Osteoblast (primary cell): ENCODE results near the gene NUCKS1. TPM values are rescaled to one million over a fixed set of nuclear protein-coding genes. Genes with fewer than 3 reads are reported as not detected.

Experiments
- DNase-seq: peaks from one replicate; pipeline ENCODE4 v3.0.0; 2011; ENCODE audit warnings: low spot score, mixed read lengths; ENCODE audit not compliant: insufficient read length; ENCODE audit errors: missing footprints
- H2AFZ ChIP-seq: 2 replicates; pipeline ENCODE4 v1.6.0; 2011; ENCODE audit warnings: mild to moderate bottlenecking, low read length
- H3K27ac ChIP-seq: 2 replicates; pipeline ENCODE4 v1.5.1; 2011; ENCODE audit warnings: mild to moderate bottlenecking, low read depth, low read length, moderate library complexity
- H3K27me3 ChIP-seq: 2 replicates; pipeline ENCODE4 v1.6.0; 2012; ENCODE audit warnings: mild to moderate bottlenecking, control low read depth, inconsistent platforms, low read length, moderate library complexity; ENCODE audit not compliant: insufficient read depth
- H3K36me3 ChIP-seq: 2 replicates; pipeline ENCODE4 v1.5.1; 2011; ENCODE audit warnings: mild to moderate bottlenecking, low read length, control low read depth, moderate library complexity; ENCODE audit not compliant: insufficient read depth
- H3K4me1 ChIP-seq: 2 replicates; pipeline ENCODE4 v1.5.1; 2011; ENCODE audit warnings: mild to moderate bottlenecking, low read length, control low read depth, moderate library complexity; ENCODE audit not compliant: insufficient read depth
- H3K4me2 ChIP-seq: 2 replicates; pipeline ENCODE4 v1.6.0; 2011; ENCODE audit warnings: mild to moderate bottlenecking, low read length; ENCODE audit not compliant: insufficient read depth
- H3K4me3 ChIP-seq: fragments of 200-600 bp; sonication (generic); 3 replicates; pipeline ENCODE4 v1.5.1; 2012; ENCODE audit warnings: mild to moderate bottlenecking, low read length, inconsistent platforms; ENCODE audit not compliant: insufficient read depth
- H3K79me2 ChIP-seq: 2 replicates; pipeline ENCODE4 v1.6.0; 2012; ENCODE audit warnings: mild to moderate bottlenecking, low read length, control low read depth, inconsistent platforms; ENCODE audit not compliant: insufficient read depth
- H3K9me3 ChIP-seq: 2 replicates; pipeline ENCODE4 v1.5.1; 2011; ENCODE audit warnings: low read depth, low read length, control low read depth
- H4K20me1 ChIP-seq: 2 replicates; pipeline ENCODE4 v1.6.0; 2012; ENCODE audit warnings: mild to moderate bottlenecking, low read length, control low read depth; ENCODE audit not compliant: insufficient read depth
- total RNA-seq: library from RNA; depleted of rRNA; stranded (reverse); fragments of >200 nt; gene quantifications from 2 replicates; pipeline ENCODE4 v1.2.3, GENCODE V29; 2012
- TF ChIP-seq, protein P1 (sequence below): IDR thresholded peaks from 2 replicates; pipeline ENCODE4 v1.5.1; 2011; ENCODE audit warnings: mild to moderate bottlenecking, low read depth, low read length, moderate library complexity; ENCODE audit errors: extremely low read depth

NUCKS1 gene
- total RNA-seq, 1 donor, result 140 TPM

DNA sequence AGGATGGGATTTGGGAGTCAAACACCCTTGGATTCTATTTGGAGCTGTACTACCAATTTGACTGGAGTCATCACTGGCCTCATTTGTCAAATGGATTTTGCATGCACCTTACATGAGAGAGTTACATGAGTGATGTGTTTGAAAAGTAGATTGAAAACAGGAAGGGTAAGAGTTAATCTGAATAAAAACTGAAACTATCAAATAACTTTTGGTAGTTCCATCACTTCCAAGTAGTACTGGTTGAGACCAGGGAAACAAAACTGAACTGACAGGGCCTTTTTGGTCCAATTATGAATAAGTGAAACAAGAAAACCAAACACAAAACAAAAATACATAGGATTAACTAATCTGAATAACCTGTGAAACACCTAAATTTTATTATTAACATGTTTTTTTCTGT is 30.2 kb downstream of the NUCKS1 start:
- no peak overlapping the region for H3K4me2 ChIP-seq
- no peak overlapping the region for H2AFZ ChIP-seq
- H3K27ac ChIP-seq, result no peak overlapping the region
- H4K20me1 ChIP-seq, result peaks cover 2% of the 10 kb centered on the region
- peaks cover 78% of the 10 kb centered on the region for H3K36me3 ChIP-seq
- no peak for DNase-seq
- H3K79me2 ChIP-seq, result peaks cover 22% of the 10 kb centered on the region
- no peaks in the 10 kb centered on the region for H3K9me3 ChIP-seq
- no peak overlapping the region for H3K4me3 ChIP-seq
- H3K4me1 ChIP-seq, result no peaks in the 10 kb centered on the region
- H3K27me3 ChIP-seq, result no peaks in the 10 kb centered on the region
- TF ChIP-seq, protein P1, sequence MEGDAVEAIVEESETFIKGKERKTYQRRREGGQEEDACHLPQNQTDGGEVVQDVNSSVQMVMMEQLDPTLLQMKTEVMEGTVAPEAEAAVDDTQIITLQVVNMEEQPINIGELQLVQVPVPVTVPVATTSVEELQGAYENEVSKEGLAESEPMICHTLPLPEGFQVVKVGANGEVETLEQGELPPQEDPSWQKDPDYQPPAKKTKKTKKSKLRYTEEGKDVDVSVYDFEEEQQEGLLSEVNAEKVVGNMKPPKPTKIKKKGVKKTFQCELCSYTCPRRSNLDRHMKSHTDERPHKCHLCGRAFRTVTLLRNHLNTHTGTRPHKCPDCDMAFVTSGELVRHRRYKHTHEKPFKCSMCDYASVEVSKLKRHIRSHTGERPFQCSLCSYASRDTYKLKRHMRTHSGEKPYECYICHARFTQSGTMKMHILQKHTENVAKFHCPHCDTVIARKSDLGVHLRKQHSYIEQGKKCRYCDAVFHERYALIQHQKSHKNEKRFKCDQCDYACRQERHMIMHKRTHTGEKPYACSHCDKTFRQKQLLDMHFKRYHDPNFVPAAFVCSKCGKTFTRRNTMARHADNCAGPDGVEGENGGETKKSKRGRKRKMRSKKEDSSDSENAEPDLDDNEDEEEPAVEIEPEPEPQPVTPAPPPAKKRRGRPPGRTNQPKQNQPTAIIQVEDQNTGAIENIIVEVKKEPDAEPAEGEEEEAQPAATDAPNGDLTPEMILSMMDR, result no peak

DNA sequence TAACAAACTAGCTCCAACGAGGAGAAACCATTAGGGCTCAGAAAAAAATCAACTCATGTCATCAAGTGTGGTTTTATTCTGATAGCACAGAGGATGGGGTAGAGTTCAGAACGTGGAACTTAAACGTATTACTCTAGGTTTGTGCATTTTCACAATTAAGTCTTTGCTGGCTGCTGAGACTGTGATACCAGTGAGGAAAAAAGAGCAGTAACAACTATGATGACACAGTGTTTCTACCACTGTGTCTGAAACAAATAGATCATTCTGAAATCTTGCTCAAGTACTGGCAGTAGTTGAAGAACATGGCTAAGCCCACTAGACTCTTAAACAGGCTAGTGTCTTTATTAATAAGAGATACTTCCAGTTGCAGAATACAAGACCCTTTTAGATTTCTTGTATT is 31.0 kb downstream of the NUCKS1 start:
- no peak for DNase-seq
- H3K27me3 ChIP-seq, result no peaks in the 10 kb centered on the region
- H3K27ac ChIP-seq, result no peak overlapping the region
- peaks cover 2% of the 10 kb centered on the region for H4K20me1 ChIP-seq
- no peaks in the 10 kb centered on the region for H3K9me3 ChIP-seq
- peaks cover 14% of the 10 kb centered on the region for H3K79me2 ChIP-seq
- no peak overlapping the region for H3K4me2 ChIP-seq
- no peak overlapping the region for H3K4me3 ChIP-seq
- TF ChIP-seq, protein P1, result no peak
- H3K4me1 ChIP-seq, result no peaks in the 10 kb centered on the region
- H3K36me3 ChIP-seq, result peaks cover 73% of the 10 kb centered on the region
- H2AFZ ChIP-seq, result no peak overlapping the region

- no peak overlapping the region for H3K27ac ChIP-seq
- no peaks in the 10 kb centered on the region for H3K9me3 ChIP-seq
- no peak for DNase-seq
- TF ChIP-seq, protein P1, result no peak
- H4K20me1 ChIP-seq, result peaks cover 2% of the 10 kb centered on the region
- H3K36me3 ChIP-seq, result peaks cover 65% of the 10 kb centered on the region
- no peak overlapping the region for H3K4me3 ChIP-seq
- H3K27me3 ChIP-seq, result no peaks in the 10 kb centered on the region
- no peak overlapping the region for H3K4me2 ChIP-seq
- no peaks in the 10 kb centered on the region for H3K4me1 ChIP-seq
- no peak overlapping the region for H2AFZ ChIP-seq
- peaks cover 4% of the 10 kb centered on the region for H3K79me2 ChIP-seq
Measured at GRCh38 chr1:205716371-205717132, 33.4 kb downstream of the NUCKS1 start.

- H2AFZ ChIP-seq, result no peak overlapping the region
- TF ChIP-seq, protein P1, result no peak
- H3K36me3 ChIP-seq, result peaks cover 60% of the 10 kb centered on the region
Measured at GRCh38 chr1:205715628-205716027, 34.4 kb downstream of the NUCKS1 start.

More at GRCh38 chr1:205715628-205716027, 34.4 kb downstream of the NUCKS1 start:
- Histone ChIP-seq H3K79me2 (peaks cover 1% of the 10 kb centered on the region), H3K27me3 (no peaks in the 10 kb centered on the region), H3K9me3 (no peaks in the 10 kb centered on the region), H3K4me1 (no peaks in the 10 kb centered on the region), H4K20me1 (peaks cover 2% of the 10 kb centered on the region), H3K4me2 (no peak overlapping the region), H3K4me3 (no peak overlapping the region), H3K27ac (no peak overlapping the region)
- DNase-seq, result no peak
